Measurements from ENCODE around the gene MRPS2. TPM values are rescaled to one million over a fixed set of nuclear protein-coding genes. Genes with fewer than 3 reads are reported as not detected.

The MRPS2 gene
- total RNA-seq, 4 donors from 2014 or later, result 26.5 to 47.5 (median 33.1) TPM

GRCh38 chr9:135502873-135503321 is 2.4 kb downstream of the MRPS2 start:
- H3K9me3 ChIP-seq, result no peaks in the 10 kb centered on the region
- DNase-seq, result no peak
- H3K4me3 ChIP-seq (replicated peaks in 1 of 3), result no peak overlapping the region
- intact Hi-C loops (cut with DNase I), result no loop called here
- H3K36me3 ChIP-seq, result peaks cover 15% of the 10 kb centered on the region in 2 donors
- H3K27me3 ChIP-seq, result no peaks in the 10 kb centered on the region
- H3K27ac ChIP-seq, result no peak overlapping the region
- 91 to 97% methylated on average over 15 to 16 of the region's 16 CpGs for WGBS, 2 donors
- peaks cover 18 to 19% of the 10 kb centered on the region in 2 donors for H3K4me1 ChIP-seq
- TF ChIP-seq, protein P1, sequence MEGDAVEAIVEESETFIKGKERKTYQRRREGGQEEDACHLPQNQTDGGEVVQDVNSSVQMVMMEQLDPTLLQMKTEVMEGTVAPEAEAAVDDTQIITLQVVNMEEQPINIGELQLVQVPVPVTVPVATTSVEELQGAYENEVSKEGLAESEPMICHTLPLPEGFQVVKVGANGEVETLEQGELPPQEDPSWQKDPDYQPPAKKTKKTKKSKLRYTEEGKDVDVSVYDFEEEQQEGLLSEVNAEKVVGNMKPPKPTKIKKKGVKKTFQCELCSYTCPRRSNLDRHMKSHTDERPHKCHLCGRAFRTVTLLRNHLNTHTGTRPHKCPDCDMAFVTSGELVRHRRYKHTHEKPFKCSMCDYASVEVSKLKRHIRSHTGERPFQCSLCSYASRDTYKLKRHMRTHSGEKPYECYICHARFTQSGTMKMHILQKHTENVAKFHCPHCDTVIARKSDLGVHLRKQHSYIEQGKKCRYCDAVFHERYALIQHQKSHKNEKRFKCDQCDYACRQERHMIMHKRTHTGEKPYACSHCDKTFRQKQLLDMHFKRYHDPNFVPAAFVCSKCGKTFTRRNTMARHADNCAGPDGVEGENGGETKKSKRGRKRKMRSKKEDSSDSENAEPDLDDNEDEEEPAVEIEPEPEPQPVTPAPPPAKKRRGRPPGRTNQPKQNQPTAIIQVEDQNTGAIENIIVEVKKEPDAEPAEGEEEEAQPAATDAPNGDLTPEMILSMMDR (IDR thresholded peaks at IDR 0.05), result no peak
- TF ChIP-seq POLR2A (IDR thresholded peaks at IDR 0.05), result no peak

- WGBS, 2 donors, result 93 to 95% methylated on average over 39 to 41 of the region's 41 CpGs
- DNase-seq, result no peak
- intact Hi-C loops (cut with DNase I), result no loop called here
These were observed 3.1 kb downstream of the MRPS2 start for GRCh38 chr9:135503371-135504261.

DNA sequence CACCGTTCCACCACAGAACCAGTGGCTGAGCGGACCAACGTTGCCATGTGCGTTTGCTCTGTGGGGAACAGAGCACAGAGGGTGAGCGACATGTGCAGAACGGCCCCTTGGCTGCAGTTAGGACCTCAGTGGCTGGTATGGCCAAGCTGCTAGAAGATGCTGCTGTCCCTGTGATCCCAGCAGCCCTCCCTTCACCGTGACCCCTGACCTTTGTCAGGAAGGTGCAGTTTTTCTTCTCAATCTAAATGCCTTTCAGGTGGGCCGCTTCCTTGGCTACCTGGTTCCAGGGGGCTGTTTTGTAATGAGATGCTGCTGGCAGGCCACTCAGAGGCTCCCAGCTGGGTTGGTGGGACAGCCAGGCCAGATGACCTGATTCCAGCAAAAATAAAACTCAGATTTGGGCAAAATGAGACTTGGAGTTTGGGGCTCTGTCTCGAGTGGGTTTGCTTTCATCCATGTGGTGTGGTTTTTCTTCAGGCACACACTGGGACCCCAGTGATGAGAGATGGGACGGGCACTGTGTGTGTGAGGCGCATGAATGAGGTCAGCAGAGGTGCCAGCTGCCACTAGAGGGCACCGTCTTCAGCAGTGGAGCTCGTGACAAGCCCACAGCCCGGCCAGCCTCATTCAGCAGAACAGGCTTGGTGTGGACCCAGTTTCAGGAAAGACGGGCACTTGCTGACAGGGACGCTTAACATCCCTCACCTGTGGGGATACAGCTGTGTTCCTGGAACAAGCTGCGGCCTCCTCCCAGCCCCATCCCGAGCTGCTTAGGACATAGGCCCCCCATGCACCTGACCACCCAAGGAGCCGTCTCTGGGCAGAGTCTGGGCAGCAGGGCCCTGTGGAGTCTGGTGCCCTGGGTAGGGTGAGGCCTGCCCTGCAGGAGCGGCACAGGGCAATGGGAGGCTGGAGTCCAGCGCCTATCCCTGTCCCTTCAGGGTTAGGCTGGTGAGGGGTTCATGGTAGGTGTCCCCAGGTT is 4.1 kb downstream of the MRPS2 start:
- no peak for TF ChIP-seq POLR2A (IDR thresholded peaks at IDR 0.05)
- TF ChIP-seq, protein P1 (IDR thresholded peaks at IDR 0.05), result peak; percentile 36 to 68 (median 42)
- peak; percentile 56 to 60 for DNase-seq
- H3K4me1 ChIP-seq, result peaks cover 13 to 14% of the 10 kb centered on the region in 2 donors
- WGBS, 2 donors, result 73 to 77% methylated on average over 11 to 17 of the region's 21 CpGs
- no peak overlapping the region for H3K4me3 ChIP-seq (replicated peaks in 1 of 3)
- H3K27ac ChIP-seq, result no peak overlapping the region
- intact Hi-C loops (cut with DNase I), result no loop called here
- H3K9me3 ChIP-seq, result no peaks in the 10 kb centered on the region
- no peaks in the 10 kb centered on the region for H3K27me3 ChIP-seq
- H3K36me3 ChIP-seq, result peaks cover 15% of the 10 kb centered on the region in 2 donors

More at GRCh38 chr9:135503371-135504261, 3.1 kb downstream of the MRPS2 start:
- Histone ChIP-seq H3K27me3 (no peaks in the 10 kb centered on the region), H3K4me1 (peaks cover 18 to 19% of the 10 kb centered on the region in 2 donors), H3K36me3 (peaks cover 15% of the 10 kb centered on the region in 2 donors), H3K9me3 (no peaks in the 10 kb centered on the region), H3K4me3 (replicated peaks in 1 of 3) (no peak overlapping the region), H3K27ac (no peak overlapping the region)
- TF ChIP-seq, protein P1 (IDR thresholded peaks at IDR 0.05), result no peak
- TF ChIP-seq POLR2A (IDR thresholded peaks at IDR 0.05), result no peak

DNA sequence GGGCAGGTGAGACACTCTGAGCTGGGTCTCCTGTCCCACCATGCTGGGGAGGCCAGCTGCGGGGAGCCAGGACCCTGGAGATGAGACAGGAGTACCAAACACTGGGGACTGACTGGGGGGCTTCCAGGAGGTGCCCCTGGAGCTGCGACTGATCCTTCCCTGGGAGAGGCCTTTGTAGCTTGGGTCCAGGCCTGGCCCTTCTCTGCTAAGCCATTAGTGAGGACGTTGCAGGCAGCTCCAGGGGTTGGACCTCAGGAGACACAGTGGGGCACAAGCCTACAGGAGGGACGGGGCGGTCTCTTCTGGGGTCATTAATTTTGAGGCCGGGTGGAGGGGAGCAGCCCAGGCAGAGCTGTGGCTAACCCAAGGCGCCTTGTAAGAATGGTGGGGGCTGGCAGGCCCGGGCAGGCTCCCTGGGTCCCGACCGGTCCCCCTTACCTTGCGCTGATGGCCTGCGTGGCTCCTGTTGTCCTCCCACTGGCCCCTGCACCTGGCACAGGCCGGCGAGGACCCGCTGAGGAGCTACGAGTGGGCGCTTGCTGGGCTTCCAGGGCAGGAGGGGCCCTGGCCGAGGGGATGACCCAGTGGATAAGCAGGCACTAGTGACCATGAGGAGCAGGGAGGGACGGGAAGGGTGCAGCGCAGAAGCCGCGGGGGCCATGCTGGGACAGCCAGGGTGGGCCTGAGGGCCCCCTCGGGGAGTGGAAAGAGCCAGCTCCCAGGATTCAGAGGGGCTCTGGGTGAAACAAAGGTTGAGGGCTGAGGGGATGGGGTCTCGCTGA is 5.1 kb downstream of the MRPS2 start:
- H3K27me3 ChIP-seq, result no peaks in the 10 kb centered on the region
- no peak overlapping the region for H3K4me3 ChIP-seq (replicated peaks in 1 of 3)
- H3K4me1 ChIP-seq, result peaks cover 13 to 14% of the 10 kb centered on the region in 2 donors
- no peaks in the 10 kb centered on the region for H3K9me3 ChIP-seq
- WGBS, 2 donors, result 86 to 91% methylated on average over 16 to 22 of the region's 24 CpGs
- H3K27ac ChIP-seq, result no peak overlapping the region
- TF ChIP-seq, protein P1 (IDR thresholded peaks at IDR 0.05), result no peak
- TF ChIP-seq POLR2A (IDR thresholded peaks at IDR 0.05), result no peak
- no peak for DNase-seq
- intact Hi-C loops (cut with DNase I), result no loop called here
- peaks cover 15% of the 10 kb centered on the region in 2 donors for H3K36me3 ChIP-seq
